HCT116 (cell line): ENCODE measurements around the gene SUPT6H. TPM values are rescaled to one million over a fixed set of nuclear protein-coding genes. Genes with fewer than 3 reads are reported as not detected.

Experiments
- ATAC-seq: fragments of 200-7000 bp; cut with Tn5 transposase; 2 replicates; pipeline ENCODE4 v1.9.1; 2020; ENCODE audit warnings: mild to moderate bottlenecking, moderate library complexity
- BruUV-seq: library from RNA; stranded (reverse); fragments of 400-500 nt; replicated peaks from 2 replicates; lab custom pipeline; 2021; lab: Mats Ljungman, UMichigan
- CTCF ChIA-PET: fragments of 300-600 bp; sonication (Branson Sonifier 250); formaldehyde crosslinking; loops from one replicate; lab custom pipeline; 2021; ENCODE audit warnings: antibody characterized with exemption; lab: Charles Lee
- POLR2A ChIA-PET: fragments of 300-600, 350-600 bp; sonication (Branson Sonifier 250); formaldehyde crosslinking; loops from one replicate; lab custom pipeline; 2021; ENCODE audit warnings: antibody characterized with exemption; lab: Charles Lee
- RAD21 ChIA-PET, 2 experiments: fragments of 300-600 bp; sonication (Branson Sonifier 250); formaldehyde crosslinking; loops; one replicate each; lab custom pipeline; 2023; ENCODE audit warnings: low total read pairs in 2 of 2; ENCODE audit not compliant: uncharacterized antibody in 2 of 2, unreplicated experiment in 2 of 2, low non-redundant PET in 1 of 2; lab: Charles Lee
- DNase-seq: peaks from one replicate; pipeline ENCODE4 v3.0.0-alpha.2; 2010; ENCODE audit warnings: low read depth, low spot score
- H2AFZ ChIP-seq: fragments of 200-600 bp; shearing (Covaris generic), sonication (generic); 2 replicates; pipeline ENCODE4 v1.6.1; 2017; ENCODE audit warnings: low read depth, mixed run types, mixed read lengths, antibody characterized with exemption, low read length; ENCODE audit not compliant: poor library complexity, severe bottlenecking
- H3K27ac ChIP-seq: 2 replicates; pipeline ENCODE4 v1.5.1; 2012; ENCODE audit warnings: low read depth, low read length
- H3K27me3 ChIP-seq: fragments of 200-600 bp; sonication (generic); 2 replicates; pipeline ENCODE4 v1.6.1; 2016; ENCODE audit warnings: mixed run types, low read length, mixed read lengths; ENCODE audit not compliant: insufficient read depth
- H3K36me3 ChIP-seq, 2 experiments: fragments of 200-500 bp in 1 of 2; fragments of 200-600 bp in 1 of 2; sonication (Bioruptor generic) in 1 of 2; sonication (generic) in 1 of 2; 2 replicates each; pipeline versions ENCODE4 v1.5.1 to v1.6.1; 2014 to 2016; ENCODE audit warnings: low read length in 2 of 2, inconsistent platforms in 1 of 2, mixed read lengths in 1 of 2, mixed run types in 1 of 2; ENCODE audit not compliant: insufficient read depth in 2 of 2, control insufficient read depth in 1 of 2
- H3K4me1 ChIP-seq, 2 experiments: fragments of 200-600 bp in 1 of 2; sonication (generic) in 1 of 2; 2 replicates each; pipeline versions ENCODE4 v1.5.1 to v1.6.1; 2012 to 2017; ENCODE audit warnings: low read length in 2 of 2, inconsistent platforms in 1 of 2, mild to moderate bottlenecking in 1 of 2, mixed read lengths in 1 of 2, mixed run types in 1 of 2, moderate library complexity in 1 of 2; ENCODE audit not compliant: insufficient read depth in 2 of 2, control insufficient read depth in 1 of 2
- H3K4me2 ChIP-seq: fragments of 200-600 bp; sonication (generic); 2 replicates; pipeline ENCODE4 v1.6.1; 2017; ENCODE audit warnings: mixed run types, low read length, mixed read lengths
- H3K4me3 ChIP-seq, 2 experiments: fragments of 200-600 bp in 1 of 2; sonication (generic) in 1 of 2; replicated peaks in 1 of 2; 2 replicates each; pipeline ENCODE4 v1.5.1; 2011 to 2016; ENCODE audit warnings: low read length in 2 of 2, control low read depth in 1 of 2, low read depth in 1 of 2, mild to moderate bottlenecking in 1 of 2, mixed read lengths in 1 of 2, mixed run types in 1 of 2
- H3K79me2 ChIP-seq: fragments of 200-600 bp; sonication (generic); 2 replicates; pipeline ENCODE4 v1.6.1; 2017; ENCODE audit warnings: mild to moderate bottlenecking, mixed run types, low read length, moderate library complexity, mixed read lengths; ENCODE audit not compliant: insufficient read depth
- H3K9ac ChIP-seq: fragments of 200-600 bp; sonication (generic); 2 replicates; pipeline ENCODE4 v1.6.1; 2016; ENCODE audit warnings: low read length, mixed read lengths
- H3K9me2 ChIP-seq: fragments of 200-600 bp; sonication (generic), shearing (Covaris generic); 2 replicates; pipeline ENCODE4 v1.6.1; 2017; ENCODE audit warnings: mixed run types, mild to moderate bottlenecking, moderate library complexity; ENCODE audit not compliant: insufficient read depth
- H3K9me3 ChIP-seq, 2 experiments: fragments of 200-500 bp in 1 of 2; fragments of 200-600 bp in 1 of 2; sonication (Bioruptor generic) in 1 of 2; sonication (generic) in 1 of 2; 2 replicates each; pipeline ENCODE4 v1.6.1; 2014 to 2017; ENCODE audit warnings: low read length in 2 of 2, mixed read lengths in 2 of 2, inconsistent platforms in 1 of 2, low read depth in 1 of 2, mild to moderate bottlenecking in 1 of 2, mixed run types in 1 of 2, moderate library complexity in 1 of 2; ENCODE audit not compliant: control insufficient read depth in 1 of 2, insufficient read depth in 1 of 2
- H4K20me1 ChIP-seq: fragments of 200-600 bp; sonication (generic), shearing (Covaris generic); 2 replicates; pipeline ENCODE4 v1.6.1; 2017; ENCODE audit warnings: mixed run types, mild to moderate bottlenecking, moderate library complexity; ENCODE audit not compliant: insufficient read depth
- CEBPB ChIP-seq: IDR thresholded peaks from 2 replicates; pipeline ENCODE4 v1.6.1; 2012; ENCODE audit warnings: low read depth
- EGR1 ChIP-seq: IDR thresholded peaks from 2 replicates; pipeline ENCODE4 v1.6.1; 2012; ENCODE audit warnings: low read depth
- EZH2 ChIP-seq: fragments of 200-600 bp; sonication (generic); IDR thresholded peaks from 2 replicates; pipeline ENCODE4 v1.6.1; 2017; ENCODE audit warnings: antibody characterized with exemption, mixed run types
- EZH2phosphoT487 ChIP-seq: fragments of 200-600 bp; IDR thresholded peaks from 2 replicates; pipeline ENCODE4 v1.6.1; 2018; ENCODE audit warnings: antibody characterized with exemption, borderline replicate concordance
- JUND ChIP-seq: IDR thresholded peaks from 2 replicates; pipeline ENCODE4 v1.6.1; 2012
- POLR2A ChIP-seq: IDR thresholded peaks from 2 replicates; pipeline ENCODE4 v1.7.0; 2011; ENCODE audit warnings: borderline replicate concordance; ENCODE audit not compliant: insufficient read depth, insufficient read length; ENCODE audit errors: extremely low read depth
- POLR2AphosphoS5 ChIP-seq: IDR thresholded peaks from 2 replicates; pipeline ENCODE4 v1.6.1; 2011; ENCODE audit warnings: mild to moderate bottlenecking, low read depth, low read length, moderate library complexity
- SIN3A ChIP-seq: IDR thresholded peaks from 2 replicates; pipeline ENCODE4 v1.6.1; 2012; ENCODE audit warnings: low read depth
- SRF ChIP-seq: IDR thresholded peaks from 2 replicates; pipeline ENCODE4 v1.6.1; 2012; ENCODE audit warnings: low read depth
- TCF7L2 ChIP-seq: IDR thresholded peaks from 2 replicates; pipeline ENCODE4 v1.7.0; 2011; ENCODE audit warnings: borderline replicate concordance, inconsistent platforms; ENCODE audit not compliant: insufficient read depth, insufficient read length; ENCODE audit errors: extremely low read depth
- YY1 ChIP-seq: IDR thresholded peaks from 2 replicates; pipeline ENCODE4 v1.6.1; 2011; ENCODE audit warnings: low read length, low read depth, moderate library complexity, mild to moderate bottlenecking; ENCODE audit not compliant: insufficient replicate concordance; ENCODE audit errors: extremely low read depth
- ZFX ChIP-seq: fragments of 450-650 bp; IDR thresholded peaks from 2 replicates; pipeline ENCODE4 v1.6.1; 2017
- ZNF274 ChIP-seq: fragments of 200-500 bp; sonication (Bioruptor generic); IDR thresholded peaks from 2 replicates; pipeline ENCODE4 v1.6.1; 2014; ENCODE audit warnings: mild to moderate bottlenecking, low read depth, low read length, inconsistent platforms
- intact Hi-C: fragments of 100-400 bp; cut with micrococcal nuclease; formaldehyde crosslinking; loops from 2 replicates; pipeline ENCODE4 v1.10.0; 2022
- total RNA-seq: library from RNA; stranded (reverse); gene quantifications from one replicate; pipeline ENCODE4 v1.2.1, GENCODE V29; 2021; ENCODE audit not compliant: unreplicated experiment
- TF ChIP-seq, protein P1 (sequence below), 3 experiments: fragments of 200-600 bp in 1 of 3; sonication (generic) in 1 of 3; IDR thresholded peaks in 2 of 3; conservative IDR thresholded peaks in 1 of 3; 2 replicates each; pipeline ENCODE4 v1.5.1; 2012 to 2017; ENCODE audit warnings: low read depth in 2 of 3, low read length in 2 of 3, antibody characterized with exemption in 1 of 3, borderline replicate concordance in 1 of 3, control low read depth in 1 of 3, mild to moderate bottlenecking in 1 of 3, mixed read lengths in 1 of 3, mixed run types in 1 of 3, moderate library complexity in 1 of 3; ENCODE audit not compliant: insufficient read depth in 1 of 3
- TF ChIP-seq, protein P2 (sequence below): IDR thresholded peaks from 2 replicates; pipeline ENCODE4 v1.6.1; 2011; ENCODE audit warnings: mild to moderate bottlenecking, low read length, moderate library complexity; ENCODE audit not compliant: insufficient replicate concordance; ENCODE audit errors: extremely low read depth
- TF ChIP-seq, protein P3 (sequence below): IDR thresholded peaks from 2 replicates; pipeline ENCODE4 v1.6.1; 2012; ENCODE audit warnings: low read depth

Gene SUPT6H
- total RNA-seq, 1 experiment from 2014 or later = 62.1 TPM

DNA sequence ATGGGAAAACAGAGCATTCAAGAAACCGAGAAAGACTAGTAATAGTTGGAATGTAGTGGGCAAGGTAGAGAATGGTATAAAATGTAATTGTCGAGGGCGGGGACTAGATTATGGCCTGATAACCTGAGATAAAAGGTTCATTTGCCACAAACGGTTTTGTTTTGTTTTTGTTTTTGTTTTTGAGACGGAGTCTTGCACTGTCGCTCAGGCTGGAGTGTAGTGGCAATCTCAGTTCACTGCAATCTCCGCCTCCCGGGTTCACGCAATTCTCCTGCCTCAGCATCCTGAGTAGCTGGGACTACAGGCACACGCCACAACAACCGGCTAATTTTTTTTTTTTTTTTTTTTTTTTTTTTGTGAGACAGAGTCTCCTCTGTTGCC, 67.9 kb downstream of the SUPT6H start:
- no peak for DNase-seq
- Histone ChIP-seq H3K9me2 (no peaks in the 10 kb centered on the region), H3K27me3 (no peaks in the 10 kb centered on the region), H2AFZ (no peak overlapping the region), H3K79me2 (no peaks in the 10 kb centered on the region; the same call in 1 of the 2 replicates), H3K4me1 (peaks cover 22 to 49% of the 10 kb centered on the region in 2 experiments), H3K27ac (peak overlapping the region; percentile 89), H4K20me1 (0 out of 2 replicates have a peak, but pooled peaks cover 4% of the 10 kb centered on the region), H3K36me3 (no peaks in the 10 kb centered on the region), H3K4me2 (0 out of 2 replicates have a peak overlapping the region, but pooled peaks have one; percentile 99), H3K9ac (no peak overlapping the region), H3K4me3 (no peak overlapping the region), H3K9me3 (no peaks in the 10 kb centered on the region)
- ChIA-PET CTCF (interaction anchor here (0.7 to 5.2 kb wide), 3 partner anchors 18 to 895 kb away, joined by 3 to 207 read pairs (median 40); partner anchors contain the start of gene TRAF4), RAD21 (no interaction called here), POLR2A (interaction anchor here (2.5 to 5.4 kb wide), 2 partner anchors 10 to 18 kb away, joined by 34 to 149 read pairs; partner anchors contain the start of genes RPL23A and TRAF4)
- TF ChIP-seq CEBPB = no peak
- TF ChIP-seq EZH2 = no peak
- no peak for TF ChIP-seq SRF
- TF ChIP-seq EZH2phosphoT487 = no peak
- no peak for TF ChIP-seq POLR2A
- no peak for TF ChIP-seq ZNF274
- no peak for TF ChIP-seq POLR2AphosphoS5
- no peak for TF ChIP-seq YY1
- no peak for TF ChIP-seq EGR1
- TF ChIP-seq, protein P1, sequence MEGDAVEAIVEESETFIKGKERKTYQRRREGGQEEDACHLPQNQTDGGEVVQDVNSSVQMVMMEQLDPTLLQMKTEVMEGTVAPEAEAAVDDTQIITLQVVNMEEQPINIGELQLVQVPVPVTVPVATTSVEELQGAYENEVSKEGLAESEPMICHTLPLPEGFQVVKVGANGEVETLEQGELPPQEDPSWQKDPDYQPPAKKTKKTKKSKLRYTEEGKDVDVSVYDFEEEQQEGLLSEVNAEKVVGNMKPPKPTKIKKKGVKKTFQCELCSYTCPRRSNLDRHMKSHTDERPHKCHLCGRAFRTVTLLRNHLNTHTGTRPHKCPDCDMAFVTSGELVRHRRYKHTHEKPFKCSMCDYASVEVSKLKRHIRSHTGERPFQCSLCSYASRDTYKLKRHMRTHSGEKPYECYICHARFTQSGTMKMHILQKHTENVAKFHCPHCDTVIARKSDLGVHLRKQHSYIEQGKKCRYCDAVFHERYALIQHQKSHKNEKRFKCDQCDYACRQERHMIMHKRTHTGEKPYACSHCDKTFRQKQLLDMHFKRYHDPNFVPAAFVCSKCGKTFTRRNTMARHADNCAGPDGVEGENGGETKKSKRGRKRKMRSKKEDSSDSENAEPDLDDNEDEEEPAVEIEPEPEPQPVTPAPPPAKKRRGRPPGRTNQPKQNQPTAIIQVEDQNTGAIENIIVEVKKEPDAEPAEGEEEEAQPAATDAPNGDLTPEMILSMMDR (IDR thresholded peaks at IDR 0.05 in 2 of 3, conservative IDR thresholded peaks at IDR 0.05 in 1 of 3; ENCODE audit: borderline replicate concordance in 1 of 3, insufficient read depth in 1 of 3, low read depth in 2 of 3, low read length in 2 of 3) = no peak
- TF ChIP-seq TCF7L2 = no peak
- TF ChIP-seq JUND = no peak
- TF ChIP-seq SIN3A = no peak
- TF ChIP-seq, protein P2, sequence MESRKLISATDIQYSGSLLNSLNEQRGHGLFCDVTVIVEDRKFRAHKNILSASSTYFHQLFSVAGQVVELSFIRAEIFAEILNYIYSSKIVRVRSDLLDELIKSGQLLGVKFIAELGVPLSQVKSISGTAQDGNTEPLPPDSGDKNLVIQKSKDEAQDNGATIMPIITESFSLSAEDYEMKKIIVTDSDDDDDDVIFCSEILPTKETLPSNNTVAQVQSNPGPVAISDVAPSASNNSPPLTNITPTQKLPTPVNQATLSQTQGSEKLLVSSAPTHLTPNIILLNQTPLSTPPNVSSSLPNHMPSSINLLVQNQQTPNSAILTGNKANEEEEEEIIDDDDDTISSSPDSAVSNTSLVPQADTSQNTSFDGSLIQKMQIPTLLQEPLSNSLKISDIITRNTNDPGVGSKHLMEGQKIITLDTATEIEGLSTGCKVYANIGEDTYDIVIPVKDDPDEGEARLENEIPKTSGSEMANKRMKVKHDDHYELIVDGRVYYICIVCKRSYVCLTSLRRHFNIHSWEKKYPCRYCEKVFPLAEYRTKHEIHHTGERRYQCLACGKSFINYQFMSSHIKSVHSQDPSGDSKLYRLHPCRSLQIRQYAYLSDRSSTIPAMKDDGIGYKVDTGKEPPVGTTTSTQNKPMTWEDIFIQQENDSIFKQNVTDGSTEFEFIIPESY = no peak
- TF ChIP-seq ZFX = no peak
- TF ChIP-seq, protein P3, sequence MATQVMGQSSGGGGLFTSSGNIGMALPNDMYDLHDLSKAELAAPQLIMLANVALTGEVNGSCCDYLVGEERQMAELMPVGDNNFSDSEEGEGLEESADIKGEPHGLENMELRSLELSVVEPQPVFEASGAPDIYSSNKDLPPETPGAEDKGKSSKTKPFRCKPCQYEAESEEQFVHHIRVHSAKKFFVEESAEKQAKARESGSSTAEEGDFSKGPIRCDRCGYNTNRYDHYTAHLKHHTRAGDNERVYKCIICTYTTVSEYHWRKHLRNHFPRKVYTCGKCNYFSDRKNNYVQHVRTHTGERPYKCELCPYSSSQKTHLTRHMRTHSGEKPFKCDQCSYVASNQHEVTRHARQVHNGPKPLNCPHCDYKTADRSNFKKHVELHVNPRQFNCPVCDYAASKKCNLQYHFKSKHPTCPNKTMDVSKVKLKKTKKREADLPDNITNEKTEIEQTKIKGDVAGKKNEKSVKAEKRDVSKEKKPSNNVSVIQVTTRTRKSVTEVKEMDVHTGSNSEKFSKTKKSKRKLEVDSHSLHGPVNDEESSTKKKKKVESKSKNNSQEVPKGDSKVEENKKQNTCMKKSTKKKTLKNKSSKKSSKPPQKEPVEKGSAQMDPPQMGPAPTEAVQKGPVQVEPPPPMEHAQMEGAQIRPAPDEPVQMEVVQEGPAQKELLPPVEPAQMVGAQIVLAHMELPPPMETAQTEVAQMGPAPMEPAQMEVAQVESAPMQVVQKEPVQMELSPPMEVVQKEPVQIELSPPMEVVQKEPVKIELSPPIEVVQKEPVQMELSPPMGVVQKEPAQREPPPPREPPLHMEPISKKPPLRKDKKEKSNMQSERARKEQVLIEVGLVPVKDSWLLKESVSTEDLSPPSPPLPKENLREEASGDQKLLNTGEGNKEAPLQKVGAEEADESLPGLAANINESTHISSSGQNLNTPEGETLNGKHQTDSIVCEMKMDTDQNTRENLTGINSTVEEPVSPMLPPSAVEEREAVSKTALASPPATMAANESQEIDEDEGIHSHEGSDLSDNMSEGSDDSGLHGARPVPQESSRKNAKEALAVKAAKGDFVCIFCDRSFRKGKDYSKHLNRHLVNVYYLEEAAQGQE = no peak
- intact Hi-C loops = loop anchor here (5.0 kb wide), 1 partner anchor 382 kb away; no protein-coding TSS in a partner anchor
- ATAC-seq = no peak
- BruUV-seq = no TSS peak
